Naive B cell (primary cell): ENCODE measurements around the gene GJD3. TPM values are rescaled to one million over a fixed set of nuclear protein-coding genes. Genes with fewer than 3 reads are reported as not detected.
A peak's percentile ranks its signal among the peaks of the same experiment; 100 is the strongest.

Source experiments
- ATAC-seq, 2 donors: fragments of 150-1000 bp; cut with Tn5 transposase; 2 replicates each; pipeline ENCODE4 v1.10.0; 2021; ENCODE audit warnings: low read depth in 2 of 2, mild to moderate bottlenecking in 2 of 2, moderate library complexity in 2 of 2
- DNase-seq: peaks from one replicate; pipeline ENCODE4 v3.0.0; 2022
- H3K27ac Mint-ChIP-seq, 6 donors: one replicate each; pipeline ENCODE4 v1.8.0; 2020 to 2022; ENCODE audit warnings: mild to moderate bottlenecking in 6 of 6, mixed read lengths in 6 of 6, moderate library complexity in 5 of 6, inconsistent platforms in 2 of 6
- H3K27me3 Mint-ChIP-seq, 3 donors: one replicate each; pipeline ENCODE4 v1.8.0; 2021 to 2022; ENCODE audit warnings: mixed read lengths in 3 of 3, mild to moderate bottlenecking in 1 of 3
- H3K36me3 Mint-ChIP-seq, 2 donors: one replicate each; pipeline ENCODE4 v1.8.0; 2020 to 2022; ENCODE audit warnings: mixed read lengths in 2 of 2, inconsistent platforms in 1 of 2, mild to moderate bottlenecking in 1 of 2
- H3K4me1 Mint-ChIP-seq, 3 donors: one replicate each; pipeline ENCODE4 v1.8.0; 2020 to 2022; ENCODE audit warnings: mixed read lengths in 3 of 3, inconsistent platforms in 1 of 3, mild to moderate bottlenecking in 1 of 3, moderate library complexity in 1 of 3
- H3K4me3 Mint-ChIP-seq, 8 donors: one replicate each; pipeline ENCODE4 v1.8.0; 2020 to 2022; ENCODE audit warnings: mild to moderate bottlenecking in 8 of 8, mixed read lengths in 8 of 8, moderate library complexity in 8 of 8, inconsistent platforms in 2 of 8
- H3K9me3 Mint-ChIP-seq, 7 donors: one replicate each; pipeline ENCODE4 v1.8.0; 2020 to 2022; ENCODE audit warnings: mixed read lengths in 7 of 7, mild to moderate bottlenecking in 5 of 7, inconsistent platforms in 2 of 7, moderate library complexity in 1 of 7
- polyA plus RNA-seq, 6 donors: library from polyadenylated mRNA; unstranded; fragments of 300-500 nt; fragmentation: Illumina TruSeq; gene quantifications; one replicate each; pipeline ENCODE4 v1.2.3, GENCODE V29; 2021; ENCODE audit warnings: low read depth in 6 of 6

GJD3 gene
- polyA plus RNA-seq, 6 donors from 2014 or later: 0.44 to 0.98 TPM; not detected in 4

DNA sequence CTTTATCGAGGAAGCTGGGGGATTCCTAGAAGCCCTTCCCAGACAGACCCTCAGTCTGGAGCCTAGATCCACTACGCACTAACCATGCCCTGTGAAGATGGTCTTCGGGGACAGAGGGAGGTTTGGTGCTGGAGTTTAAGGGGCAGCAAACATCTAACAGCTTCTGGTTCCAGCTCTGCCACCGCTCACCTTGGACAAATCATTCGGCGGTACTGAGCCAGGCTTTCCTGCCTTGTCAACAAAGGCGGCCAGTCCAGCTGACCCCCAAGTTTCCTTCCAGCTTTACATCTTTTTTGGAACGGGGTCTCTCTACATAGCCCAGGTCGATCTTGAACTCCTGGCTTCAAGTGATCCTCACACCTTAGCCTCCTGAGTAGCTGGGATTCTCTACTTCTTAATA, 369 bp upstream of the GJD3 start:
- Mint-ChIP-seq H3K4me3 (peak overlapping the region; percentile 21 to 72 (median 56)), H3K27me3 (peaks cover 5 to 32% (median 30%) of the 10 kb centered on the region in 3 donors), H3K27ac (no peak overlapping the region), H3K9me3 (no peaks in the 10 kb centered on the region), H3K4me1 (peaks cover 7 to 17% (median 12%) of the 10 kb centered on the region in 3 donors), H3K36me3 (no peaks in the 10 kb centered on the region)
- DNase-seq (no peak), ATAC-seq (no peak)

GRCh38 chr17:40363111-40363827, 1.3 kb downstream of the GJD3 start:
- Mint-ChIP-seq H3K36me3 (no peaks in the 10 kb centered on the region), H3K27ac (peak overlapping the region in 1 of 6 donors; percentile 86), H3K9me3 (no peaks in the 10 kb centered on the region), H3K4me1 (peaks cover 12 to 22% (median 13%) of the 10 kb centered on the region in 3 donors), H3K27me3 (peaks cover 5 to 32% (median 32%) of the 10 kb centered on the region in 3 donors), H3K4me3 (peak overlapping the region; percentile 47 to 88 (median 76))
- ATAC-seq (peak; percentile 46 to 49), DNase-seq (no peak)

- peaks cover 12 to 25% (median 17%) of the 10 kb centered on the region in 3 donors for H3K4me1 Mint-ChIP-seq
- peak overlapping the region in 2 of 6 donors; percentile 13 to 60 for H3K27ac Mint-ChIP-seq
- H3K27me3 Mint-ChIP-seq: peaks cover 5 to 32% (median 32%) of the 10 kb centered on the region in 3 donors
- ATAC-seq: peak; percentile 89
- peak; percentile 78 for DNase-seq
- H3K36me3 Mint-ChIP-seq: no peaks in the 10 kb centered on the region
- H3K9me3 Mint-ChIP-seq: no peaks in the 10 kb centered on the region
- peak overlapping the region; percentile 47 to 74 (median 72) for H3K4me3 Mint-ChIP-seq
Observed at GRCh38 chr17:40362696-40363110, 1.8 kb downstream of the GJD3 start.

GRCh38 chr17:40361925-40362695, 2.4 kb downstream of the GJD3 start:
- no peak for DNase-seq
- Mint-ChIP-seq H3K27ac (peak overlapping the region in 2 of 6 donors; percentile 13 to 60), H3K4me1 (peaks cover 12 to 25% (median 17%) of the 10 kb centered on the region in 3 donors), H3K4me3 (peak overlapping the region; percentile 11 to 74 (median 70)), H3K27me3 (peaks cover 5 to 32% (median 32%) of the 10 kb centered on the region in 3 donors), H3K36me3 (no peaks in the 10 kb centered on the region), H3K9me3 (no peaks in the 10 kb centered on the region)
- peak; percentile 18 to 20 for ATAC-seq

GRCh38 chr17:40361063-40361924, 3.2 kb downstream of the GJD3 start:
- Mint-ChIP-seq H3K4me1 (peaks cover 12 to 25% (median 17%) of the 10 kb centered on the region in 3 donors), H3K27ac (peak overlapping the region in 1 of 6 donors; percentile 20), H3K9me3 (no peaks in the 10 kb centered on the region), H3K27me3 (peaks cover 5 to 32% (median 32%) of the 10 kb centered on the region in 3 donors), H3K4me3 (peak overlapping the region; percentile 4 to 84 (median 46)), H3K36me3 (no peaks in the 10 kb centered on the region)
- ATAC-seq (no peak), DNase-seq (no peak)

- H3K4me3 Mint-ChIP-seq: peak overlapping the region in 1 of 8 donors; percentile 38
- H3K27me3 Mint-ChIP-seq: peaks cover 5 to 32% (median 32%) of the 10 kb centered on the region in 3 donors
- H3K9me3 Mint-ChIP-seq: no peaks in the 10 kb centered on the region
Observed at GRCh38 chr17:40360091-40360490, 4.4 kb downstream of the GJD3 start.

DNA sequence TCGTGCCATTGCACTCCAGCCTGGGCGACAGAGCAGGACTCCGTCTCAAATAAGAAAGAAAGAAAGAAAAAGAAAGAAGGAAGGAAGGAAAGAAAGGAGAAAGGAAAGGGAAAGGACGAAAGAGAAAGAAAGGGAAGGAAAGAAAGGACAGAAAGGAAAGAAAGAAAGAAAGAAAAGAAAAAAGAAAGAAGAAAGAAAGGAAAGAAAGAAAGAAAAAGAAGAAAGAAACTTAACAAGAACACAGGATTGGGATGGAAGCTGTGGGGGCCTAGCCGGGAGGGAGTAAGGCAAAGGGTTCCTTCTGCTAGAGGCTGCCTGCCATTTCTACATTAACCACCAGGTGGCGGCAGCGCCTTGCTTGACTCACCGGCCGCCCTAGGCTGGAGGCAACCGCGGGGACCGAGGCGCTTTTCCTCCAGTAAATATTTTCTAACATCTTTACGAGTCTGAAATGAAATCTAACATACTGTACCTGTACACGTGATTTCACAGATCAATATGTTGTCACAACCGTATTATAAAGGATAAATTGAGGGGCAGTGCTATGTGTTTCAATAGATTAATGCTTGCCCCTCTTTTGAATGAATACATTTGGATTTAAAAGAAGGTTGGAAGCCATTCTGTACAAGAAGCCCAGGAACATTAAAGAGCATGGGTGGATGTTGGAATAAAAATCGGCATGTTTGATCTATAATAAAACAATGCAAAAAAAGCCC, 6.1 kb downstream of the GJD3 start:
- Mint-ChIP-seq H3K36me3 (no peaks in the 10 kb centered on the region), H3K4me1 (peaks cover 13 to 32% (median 20%) of the 10 kb centered on the region in 3 donors), H3K27ac (peak overlapping the region in 5 of 6 donors; percentile 47 to 84 (median 61)), H3K27me3 (peaks cover 5 to 32% (median 24%) of the 10 kb centered on the region in 3 donors), H3K4me3 (peak overlapping the region in 4 of 8 donors; percentile 6 to 61 (median 28)), H3K9me3 (no peaks in the 10 kb centered on the region)
- peak; percentile 41 to 51 for ATAC-seq
- peak; percentile 80 for DNase-seq

More at GRCh38 chr17:40360091-40360490, 4.4 kb downstream of the GJD3 start:
- DNase-seq (no peak), ATAC-seq (no peak)
- Mint-ChIP-seq H3K36me3 (no peaks in the 10 kb centered on the region), H3K27ac (no peak overlapping the region), H3K4me1 (peaks cover 12 to 30% (median 17%) of the 10 kb centered on the region in 3 donors)

DNA sequence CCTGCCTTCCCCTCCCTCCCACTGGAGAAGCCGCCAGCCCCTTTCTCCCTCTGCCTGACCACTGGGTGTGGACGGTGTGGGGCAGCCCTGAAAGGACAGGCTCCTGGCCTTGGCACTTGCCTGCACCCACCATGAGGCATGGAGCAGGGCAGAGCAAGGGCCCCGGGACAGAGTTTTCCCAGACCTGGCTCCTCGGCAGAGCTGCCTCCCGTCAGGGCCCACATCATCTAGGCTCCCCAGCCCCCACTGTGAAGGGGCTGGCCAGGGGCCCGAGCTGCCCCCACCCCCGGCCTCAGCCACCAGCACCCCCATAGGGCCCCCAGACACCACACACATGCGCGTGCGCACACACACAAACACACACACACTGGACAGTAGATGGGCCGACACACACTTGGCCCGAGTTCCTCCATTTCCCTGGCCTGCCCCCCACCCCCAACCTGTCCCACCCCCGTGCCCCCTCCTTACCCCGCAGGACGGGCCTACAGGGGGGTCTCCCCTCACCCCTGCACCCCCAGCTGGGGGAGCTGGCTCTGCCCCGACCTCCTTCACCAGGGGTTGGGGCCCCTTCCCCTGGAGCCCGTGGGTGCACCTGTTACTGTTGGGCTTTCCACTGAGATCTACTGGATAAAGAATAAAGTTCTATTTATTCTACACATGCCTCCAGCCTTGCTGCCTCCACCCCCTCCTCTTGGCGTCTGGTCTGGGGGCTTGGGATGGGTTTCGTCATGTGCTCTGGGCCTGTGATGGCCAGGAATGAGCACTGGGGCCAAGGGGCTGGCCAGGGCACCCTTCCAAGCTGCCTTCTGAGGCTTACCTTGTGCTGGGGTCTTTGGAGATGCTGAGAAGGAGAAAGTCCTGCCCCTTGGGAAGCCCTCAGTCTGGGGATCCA, 7.3 kb downstream of the GJD3 start:
- no peak overlapping the region for H3K4me3 Mint-ChIP-seq
- peak overlapping the region in 2 of 6 donors; percentile 80 to 82 for H3K27ac Mint-ChIP-seq
- ATAC-seq: no peak
- H3K27me3 Mint-ChIP-seq: peaks cover 5 to 21% (median 14%) of the 10 kb centered on the region in 3 donors
- peaks cover 0 to 8% of the 10 kb centered on the region in 2 donors for H3K36me3 Mint-ChIP-seq
- peaks cover 12 to 34% (median 30%) of the 10 kb centered on the region in 3 donors for H3K4me1 Mint-ChIP-seq
- DNase-seq: no peak
- no peaks in the 10 kb centered on the region for H3K9me3 Mint-ChIP-seq

- peaks cover 1 to 14% (median 6%) of the 10 kb centered on the region in 3 donors for H3K27me3 Mint-ChIP-seq
- ATAC-seq (no peak), DNase-seq (no peak)
- peaks cover 0 to 11% of the 10 kb centered on the region in 2 donors for H3K36me3 Mint-ChIP-seq
- H3K27ac Mint-ChIP-seq: peak overlapping the region in 2 of 6 donors; percentile 39 to 56
- H3K4me1 Mint-ChIP-seq: peaks cover 23 to 41% (median 39%) of the 10 kb centered on the region in 3 donors
- no peak overlapping the region for H3K4me3 Mint-ChIP-seq
- no peaks in the 10 kb centered on the region for H3K9me3 Mint-ChIP-seq
Observed at GRCh38 chr17:40355804-40356758, 8.5 kb downstream of the GJD3 start.

DNA sequence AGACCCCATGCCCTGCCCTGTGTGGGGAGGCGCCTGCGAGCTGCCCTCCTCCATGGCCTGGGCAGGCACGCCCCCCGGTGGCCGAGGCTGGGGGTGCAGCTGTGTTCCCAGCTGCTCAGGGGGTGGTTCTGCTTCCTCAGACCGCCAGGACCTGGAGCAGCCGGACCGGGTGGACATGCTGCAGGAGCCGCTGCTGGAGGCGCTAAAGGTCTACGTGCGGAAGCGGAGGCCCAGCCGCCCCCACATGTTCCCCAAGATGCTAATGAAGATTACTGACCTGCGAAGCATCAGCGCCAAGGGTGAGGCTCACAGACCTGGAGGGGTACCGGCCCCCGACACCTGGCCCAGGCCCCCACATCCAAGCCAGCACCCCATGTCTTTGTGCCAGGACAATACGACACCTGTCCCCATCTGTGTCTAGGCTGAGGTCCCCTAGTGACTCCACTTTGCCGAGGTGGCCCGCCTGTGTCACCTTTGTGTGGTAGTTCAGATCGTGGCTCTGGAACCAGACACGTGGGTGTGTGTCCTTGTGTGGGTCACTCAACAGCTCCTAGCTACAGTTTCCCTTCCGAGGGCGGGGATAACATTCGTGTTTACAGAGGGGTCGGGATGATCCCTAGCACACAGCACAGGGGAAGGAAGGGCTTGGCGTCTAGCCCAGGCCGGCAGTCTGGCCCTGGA, 9.3 kb downstream of the GJD3 start:
- DNase-seq: peak; percentile 83
- Mint-ChIP-seq H3K9me3 (no peaks in the 10 kb centered on the region), H3K27ac (peak overlapping the region in 4 of 6 donors; percentile 30 to 83 (median 43)), H3K4me1 (peaks cover 24 to 45% (median 41%) of the 10 kb centered on the region in 3 donors), H3K36me3 (peaks cover 0 to 11% of the 10 kb centered on the region in 2 donors), H3K4me3 (peak overlapping the region in 2 of 8 donors; percentile 20 to 72), H3K27me3 (peaks cover 0 to 6% (median 0%) of the 10 kb centered on the region in 3 donors)
- peak; percentile 63 to 75 for ATAC-seq
